ENCODE data around the gene TUBB8.
"Not testable (repeated sequence)": the region's sequence is repeated elsewhere in the genome, so short reads cannot be mapped to it uniquely, and the experiment has no call there.

Gene TUBB8

GRCh38 chr10:13315-13635 is 35.8 kb downstream of the TUBB8 start:
- DNase-seq, result not testable (repeated sequence)

DNA sequence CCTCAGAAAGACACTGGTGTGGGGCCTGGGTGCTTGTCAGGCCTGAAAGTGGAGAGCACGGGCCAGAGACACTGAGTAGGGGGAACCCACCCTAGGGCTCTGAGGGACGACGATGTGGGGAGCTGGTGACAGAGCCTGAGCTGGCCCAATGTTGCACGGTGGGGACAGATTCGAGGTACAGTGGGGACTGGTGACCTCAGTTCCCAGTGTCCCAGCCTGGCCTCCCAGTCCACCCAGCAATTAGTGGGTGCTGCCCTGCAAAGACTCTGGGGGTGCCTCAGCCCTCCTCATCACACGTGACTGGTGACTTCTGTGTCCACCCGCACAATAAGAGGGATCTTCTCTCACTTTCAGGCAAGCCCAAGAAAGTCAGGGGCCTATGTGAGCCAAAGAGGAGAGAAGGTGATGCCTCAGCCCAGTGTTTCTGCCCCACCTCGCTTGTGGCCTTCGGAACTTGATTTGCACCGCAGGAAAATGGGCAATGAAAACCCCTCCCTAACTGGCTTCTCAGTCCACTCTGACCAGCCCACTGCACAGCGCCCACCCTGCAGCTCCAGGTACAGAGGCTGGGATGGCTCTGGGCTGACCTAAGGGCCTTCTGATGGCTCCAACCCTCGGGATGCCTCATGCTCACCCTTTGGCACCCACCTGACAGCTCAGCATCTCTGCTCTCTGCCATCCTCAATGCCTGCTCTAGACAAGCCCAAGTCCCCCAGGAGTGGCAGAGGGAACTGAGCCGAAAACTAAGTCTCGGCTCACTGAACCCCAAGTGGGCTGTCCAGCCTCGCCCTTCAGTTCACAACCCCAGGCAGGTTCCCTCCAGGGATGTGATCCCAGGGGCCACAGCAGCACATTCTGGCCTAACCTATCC is 36.4 kb downstream of the TUBB8 start:
- DNase-seq, result not testable (repeated sequence)

DNA sequence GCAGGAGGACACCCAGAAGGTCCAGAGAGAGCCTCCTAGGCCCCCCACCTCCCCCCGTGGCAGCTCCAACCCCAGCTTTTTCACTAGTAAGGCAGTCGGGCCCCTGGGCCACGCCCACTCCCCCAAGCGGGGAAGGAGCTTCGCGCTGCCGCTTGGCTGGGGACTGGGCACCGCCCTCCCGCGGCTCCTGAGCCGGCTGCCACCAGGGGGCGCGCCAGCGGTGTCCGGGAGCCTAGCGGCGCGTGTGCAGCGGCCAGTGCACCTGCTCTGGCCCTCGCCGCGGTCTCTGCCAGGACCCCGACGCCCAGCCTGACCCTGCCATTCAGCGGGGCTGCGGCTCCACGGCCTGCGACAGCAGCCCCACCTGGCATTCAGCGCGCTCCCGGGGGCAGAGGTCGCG is 37.8 kb downstream of the TUBB8 start:
- not testable (repeated sequence) for DNase-seq

GRCh38 chr10:10261-10971 is 38.7 kb downstream of the TUBB8 start:
- not testable (repeated sequence) for DNase-seq

All from right forelimb (tissue), 1 donor.